A673 (cell line): ENCODE measurements around the gene GNAZ. TPM values are rescaled to one million over a fixed set of nuclear protein-coding genes. Genes with fewer than 3 reads are reported as not detected.

ENCODE experiments used
- BruUV-seq: library from RNA; stranded (reverse); fragments of 400-500 nt; replicated peaks from 2 replicates; lab custom pipeline; 2021; lab: Mats Ljungman, UMichigan
- CTCF ChIA-PET: fragments of 300-600 bp; sonication (Branson Sonifier 250); formaldehyde crosslinking; loops from one replicate; lab custom pipeline; 2022; ENCODE audit warnings: antibody characterized with exemption; lab: Charles Lee
- POLR2A ChIA-PET: fragments of 300-600 bp; sonication (Branson Sonifier 250); formaldehyde crosslinking; loops from one replicate; lab custom pipeline; 2022; ENCODE audit warnings: antibody characterized with exemption; ENCODE audit not compliant: low non-redundant PET; lab: Charles Lee
- DNase-seq: peaks from one replicate; pipeline ENCODE4 v3.0.0-alpha.2; 2015; ENCODE audit warnings: low spot score
- H3K27ac ChIP-seq: fragments of 200-600 bp; sonication (generic); 2 replicates; pipeline ENCODE4 v1.5.1; 2016; ENCODE audit warnings: mixed run types, low read depth, mild to moderate bottlenecking, mixed read lengths, antibody characterized with exemption, low read length; ENCODE audit not compliant: poor library complexity, severe bottlenecking
- H3K27me3 ChIP-seq: fragments of 200-600 bp; sonication (generic); replicated peaks from 2 replicates; pipeline ENCODE4 v1.6.1; 2017; ENCODE audit warnings: mixed run types, low read depth, mild to moderate bottlenecking, mixed read lengths, antibody characterized with exemption, low read length; ENCODE audit not compliant: insufficient read depth, poor library complexity
- H3K36me3 ChIP-seq: fragments of 200-600 bp; sonication (generic); 2 replicates; pipeline ENCODE4 v1.6.1; 2016; ENCODE audit warnings: mixed run types, mild to moderate bottlenecking, mixed read lengths, antibody characterized with exemption, low read length; ENCODE audit not compliant: insufficient read depth, poor library complexity, severe bottlenecking
- H3K4me1 ChIP-seq: fragments of 200-600 bp; sonication (generic); 2 replicates; pipeline ENCODE4 v1.6.1; 2017; ENCODE audit warnings: mixed run types, mild to moderate bottlenecking, mixed read lengths, antibody characterized with exemption, low read length; ENCODE audit not compliant: insufficient read depth, poor library complexity, severe bottlenecking
- H3K4me3 ChIP-seq: fragments of 200-600 bp; sonication (generic); 2 replicates; pipeline ENCODE4 v1.5.1; 2016; ENCODE audit warnings: low read depth, mixed run types, mild to moderate bottlenecking, mixed read lengths, low read length; ENCODE audit not compliant: poor library complexity, severe bottlenecking
- H3K9me3 ChIP-seq: fragments of 200-600 bp; sonication (generic); 2 replicates; pipeline ENCODE4 v1.6.1; 2016; ENCODE audit warnings: mixed run types, low read depth, mild to moderate bottlenecking, mixed read lengths, antibody characterized with exemption, low read length; ENCODE audit not compliant: poor library complexity, severe bottlenecking
- CTCF ChIP-seq: fragments of 300-800, 200-600 bp; sonication (generic); conservative IDR thresholded peaks from 2 replicates; pipeline ENCODE4 v1.5.1; 2017; ENCODE audit warnings: low read depth, mild to moderate bottlenecking, antibody characterized with exemption, low read length, moderate library complexity, mixed read lengths
- EZH2 ChIP-seq: fragments of 200-600 bp; sonication (generic); IDR thresholded peaks from 2 replicates; pipeline ENCODE4 v1.6.1; 2017; ENCODE audit warnings: borderline replicate concordance, low read depth, mild to moderate bottlenecking, mixed read lengths, antibody characterized with exemption, low read length; ENCODE audit not compliant: poor library complexity, severe bottlenecking
- intact Hi-C: fragments of 100-400 bp; cut with micrococcal nuclease; formaldehyde crosslinking; loops from one replicate; pipeline ENCODE4 v1.10.0; 2022; ENCODE audit not compliant: unreplicated experiment
- total RNA-seq: library from RNA; stranded (reverse); gene quantifications from 2 replicates; pipeline ENCODE4 v1.2.3, GENCODE V29; 2021

GNAZ gene
- total RNA-seq, 1 experiment from 2014 or later: 5.1 TPM

GRCh38 chr22:23104187-23104971 is 34.1 kb downstream of the GNAZ start:
- DNase-seq: no peak
- no peaks in the 10 kb centered on the region for H3K27me3 ChIP-seq
- H3K4me1 ChIP-seq: no peaks in the 10 kb centered on the region
- no peak for TF ChIP-seq EZH2
- no peak for TF ChIP-seq CTCF
- H3K36me3 ChIP-seq: no peaks in the 10 kb centered on the region
- POLR2A ChIA-PET: no interaction called here
- CTCF ChIA-PET: no interaction called here
- no peak overlapping the region for H3K27ac ChIP-seq
- no peak overlapping the region for H3K4me3 ChIP-seq
- H3K9me3 ChIP-seq: no peaks in the 10 kb centered on the region
- BruUV-seq: no TSS peak
- intact Hi-C loops: no loop called here

GRCh38 chr22:23105304-23105703 is 35.0 kb downstream of the GNAZ start:
- BruUV-seq: no TSS peak
- Histone ChIP-seq H3K9me3 (no peaks in the 10 kb centered on the region), H3K36me3 (no peaks in the 10 kb centered on the region), H3K27ac (no peak overlapping the region), H3K4me3 (no peak overlapping the region), H3K4me1 (no peaks in the 10 kb centered on the region), H3K27me3 (no peaks in the 10 kb centered on the region)
- CTCF ChIA-PET: no interaction called here
- TF ChIP-seq EZH2 (no peak), CTCF (no peak)
- POLR2A ChIA-PET: no interaction called here
- intact Hi-C loops: no loop called here
- DNase-seq: no peak

- POLR2A ChIA-PET: no interaction called here
- BruUV-seq: no TSS peak
- CTCF ChIA-PET: no interaction called here
- no peak for DNase-seq
- intact Hi-C loops: no loop called here
- H3K4me3 ChIP-seq: no peak overlapping the region
- TF ChIP-seq EZH2: no peak
- TF ChIP-seq CTCF: no peak
- no peaks in the 10 kb centered on the region for H3K27me3 ChIP-seq
- H3K9me3 ChIP-seq: no peaks in the 10 kb centered on the region
- H3K36me3 ChIP-seq: no peaks in the 10 kb centered on the region
- H3K27ac ChIP-seq: no peak overlapping the region
- no peaks in the 10 kb centered on the region for H3K4me1 ChIP-seq
Observed at GRCh38 chr22:23105919-23106318, 35.6 kb downstream of the GNAZ start.
